ENCODE results near the gene CALCR. TPM values are rescaled to one million over a fixed set of nuclear protein-coding genes. Genes with fewer than 3 reads are reported as not detected.

CALCR gene
- polyA plus RNA-seq, 1 donor: 0.34 TPM

GRCh38 chr7:93409324-93409723 is 165.2 kb downstream of the CALCR start:
- 90% methylated on average over 2 of the region's 3 CpGs for WGBS (ENCODE audit: insufficient coverage, low lambda C conversion rate)

GRCh38 chr7:93407239-93407638 is 167.3 kb downstream of the CALCR start:
- no peaks in the 10 kb centered on the region for H3K36me3 ChIP-seq (ENCODE audit: control insufficient read depth, insufficient read depth, low read length)
- no peak for DNase-seq
- H3K9me3 ChIP-seq (ENCODE audit: control insufficient read depth, low read depth, low read length): peaks cover 3% of the 10 kb centered on the region
- no CpG with 5 or more reads among the region's 5 CpGs for WGBS (ENCODE audit: insufficient coverage, low lambda C conversion rate)
- no peak overlapping the region for H3K4me3 ChIP-seq (ENCODE audit: low read length)
- H3K4me1 ChIP-seq (ENCODE audit: control insufficient read depth, insufficient read depth, low read length): no peaks in the 10 kb centered on the region
- no peak overlapping the region for H3K27ac ChIP-seq (ENCODE audit: low read length)
- no peaks in the 10 kb centered on the region for H3K27me3 ChIP-seq (ENCODE audit: control insufficient read depth, insufficient read depth, low read length)

More at GRCh38 chr7:93409324-93409723, 165.2 kb downstream of the CALCR start:
- H3K36me3 ChIP-seq (ENCODE audit: control insufficient read depth, insufficient read depth, low read length): no peaks in the 10 kb centered on the region
- H3K27me3 ChIP-seq (ENCODE audit: control insufficient read depth, insufficient read depth, low read length): no peaks in the 10 kb centered on the region
- no peak for DNase-seq
- H3K4me1 ChIP-seq (ENCODE audit: control insufficient read depth, insufficient read depth, low read length): no peaks in the 10 kb centered on the region
- H3K9me3 ChIP-seq (ENCODE audit: control insufficient read depth, low read depth, low read length): no peaks in the 10 kb centered on the region
- no peak overlapping the region for H3K27ac ChIP-seq (ENCODE audit: low read length)
- H3K4me3 ChIP-seq (ENCODE audit: low read length): no peak overlapping the region

GRCh38 chr7:93402944-93403343 is 171.6 kb downstream of the CALCR start:
- H3K9me3 ChIP-seq (ENCODE audit: control insufficient read depth, low read depth, low read length): peaks cover 3% of the 10 kb centered on the region

GRCh38 chr7:93399642-93400041 is 174.9 kb downstream of the CALCR start:
- Histone ChIP-seq H3K4me3 (ENCODE audit: low read length) (no peak overlapping the region), H3K27me3 (ENCODE audit: control insufficient read depth, insufficient read depth, low read length) (no peaks in the 10 kb centered on the region), H3K9me3 (ENCODE audit: control insufficient read depth, low read depth, low read length) (peaks cover 3% of the 10 kb centered on the region), H3K36me3 (ENCODE audit: control insufficient read depth, insufficient read depth, low read length) (no peaks in the 10 kb centered on the region), H3K4me1 (ENCODE audit: control insufficient read depth, insufficient read depth, low read length) (no peaks in the 10 kb centered on the region), H3K27ac (ENCODE audit: low read length) (no peak overlapping the region)
- DNase-seq: no peak
- 91% methylated on average over 2 of the region's 3 CpGs for WGBS (ENCODE audit: insufficient coverage, low lambda C conversion rate)

More at GRCh38 chr7:93402944-93403343, 171.6 kb downstream of the CALCR start:
- H3K4me1 ChIP-seq (ENCODE audit: control insufficient read depth, insufficient read depth, low read length): no peaks in the 10 kb centered on the region
- no peak overlapping the region for H3K27ac ChIP-seq (ENCODE audit: low read length)
- no peaks in the 10 kb centered on the region for H3K36me3 ChIP-seq (ENCODE audit: control insufficient read depth, insufficient read depth, low read length)
- H3K4me3 ChIP-seq (ENCODE audit: low read length): no peak overlapping the region
- DNase-seq: no peak
- WGBS (ENCODE audit: insufficient coverage, low lambda C conversion rate): 100% methylated on average over 1 of the region's 5 CpGs
- H3K27me3 ChIP-seq (ENCODE audit: control insufficient read depth, insufficient read depth, low read length): no peaks in the 10 kb centered on the region

- H3K4me1 ChIP-seq (ENCODE audit: control insufficient read depth, insufficient read depth, low read length): no peaks in the 10 kb centered on the region
- no peak for DNase-seq
- H3K27ac ChIP-seq (ENCODE audit: low read length): no peak overlapping the region
- WGBS (ENCODE audit: insufficient coverage, low lambda C conversion rate): 100% methylated on average over 1 of the region's 1 CpG
- H3K27me3 ChIP-seq (ENCODE audit: control insufficient read depth, insufficient read depth, low read length): no peaks in the 10 kb centered on the region
- H3K36me3 ChIP-seq (ENCODE audit: control insufficient read depth, insufficient read depth, low read length): no peaks in the 10 kb centered on the region
- H3K4me3 ChIP-seq (ENCODE audit: low read length): no peak overlapping the region
- no peaks in the 10 kb centered on the region for H3K9me3 ChIP-seq (ENCODE audit: control insufficient read depth, low read depth, low read length)
These were observed 181.5 kb downstream of the CALCR start for GRCh38 chr7:93392984-93393383.

GRCh38 chr7:93390660-93391059 is 183.9 kb downstream of the CALCR start:
- no peak overlapping the region for H3K4me3 ChIP-seq (ENCODE audit: low read length)
- H3K9me3 ChIP-seq (ENCODE audit: control insufficient read depth, low read depth, low read length): no peaks in the 10 kb centered on the region
- no peaks in the 10 kb centered on the region for H3K36me3 ChIP-seq (ENCODE audit: control insufficient read depth, insufficient read depth, low read length)
- peaks cover 2% of the 10 kb centered on the region for H3K27me3 ChIP-seq (ENCODE audit: control insufficient read depth, insufficient read depth, low read length)
- DNase-seq: no peak
- WGBS (ENCODE audit: insufficient coverage, low lambda C conversion rate): no CpG with 5 or more reads among the region's 3 CpGs
- H3K27ac ChIP-seq (ENCODE audit: low read length): no peak overlapping the region
- no peaks in the 10 kb centered on the region for H3K4me1 ChIP-seq (ENCODE audit: control insufficient read depth, insufficient read depth, low read length)

- H3K4me3 ChIP-seq (ENCODE audit: low read length): no peak overlapping the region
- no CpG with 5 or more reads among the region's 3 CpGs for WGBS (ENCODE audit: insufficient coverage, low lambda C conversion rate)
- no peaks in the 10 kb centered on the region for H3K4me1 ChIP-seq (ENCODE audit: control insufficient read depth, insufficient read depth, low read length)
- no peaks in the 10 kb centered on the region for H3K36me3 ChIP-seq (ENCODE audit: control insufficient read depth, insufficient read depth, low read length)
- no peak overlapping the region for H3K27ac ChIP-seq (ENCODE audit: low read length)
- peaks cover 2% of the 10 kb centered on the region for H3K27me3 ChIP-seq (ENCODE audit: control insufficient read depth, insufficient read depth, low read length)
- H3K9me3 ChIP-seq (ENCODE audit: control insufficient read depth, low read depth, low read length): no peaks in the 10 kb centered on the region
- DNase-seq: no peak
These were observed 192.2 kb downstream of the CALCR start for GRCh38 chr7:93382362-93382761.

- Histone ChIP-seq H3K4me1 (ENCODE audit: control insufficient read depth, insufficient read depth, low read length) (no peaks in the 10 kb centered on the region), H3K36me3 (ENCODE audit: control insufficient read depth, insufficient read depth, low read length) (no peaks in the 10 kb centered on the region), H3K4me3 (ENCODE audit: low read length) (no peak overlapping the region), H3K27ac (ENCODE audit: low read length) (no peak overlapping the region), H3K9me3 (ENCODE audit: control insufficient read depth, low read depth, low read length) (no peaks in the 10 kb centered on the region), H3K27me3 (ENCODE audit: control insufficient read depth, insufficient read depth, low read length) (no peaks in the 10 kb centered on the region)
- 69% methylated on average over 2 of the region's 6 CpGs for WGBS (ENCODE audit: insufficient coverage, low lambda C conversion rate)
- no peak for DNase-seq
These were observed 196.3 kb downstream of the CALCR start for GRCh38 chr7:93378131-93378760.

GRCh38 chr7:93375603-93376002 is 198.9 kb downstream of the CALCR start:
- no peaks in the 10 kb centered on the region for H3K27me3 ChIP-seq (ENCODE audit: control insufficient read depth, insufficient read depth, low read length)
- no peaks in the 10 kb centered on the region for H3K4me1 ChIP-seq (ENCODE audit: control insufficient read depth, insufficient read depth, low read length)
- H3K9me3 ChIP-seq (ENCODE audit: control insufficient read depth, low read depth, low read length): no peaks in the 10 kb centered on the region
- no peak overlapping the region for H3K27ac ChIP-seq (ENCODE audit: low read length)
- H3K4me3 ChIP-seq (ENCODE audit: low read length): no peak overlapping the region
- no peaks in the 10 kb centered on the region for H3K36me3 ChIP-seq (ENCODE audit: control insufficient read depth, insufficient read depth, low read length)
- DNase-seq: no peak
